HCT116 (cell line): ENCODE measurements around the gene CCDC91. TPM values are rescaled to one million over a fixed set of nuclear protein-coding genes. Genes with fewer than 3 reads are reported as not detected.

Experiments used
- ATAC-seq: fragments of 200-7000 bp; cut with Tn5 transposase; 2 replicates; pipeline ENCODE4 v1.9.1; 2020; ENCODE audit warnings: mild to moderate bottlenecking, moderate library complexity
- BruUV-seq: library from RNA; stranded (reverse); fragments of 400-500 nt; replicated peaks from 2 replicates; lab custom pipeline; 2021; lab: Mats Ljungman, UMichigan
- CTCF ChIA-PET: fragments of 300-600 bp; sonication (Branson Sonifier 250); formaldehyde crosslinking; loops from one replicate; lab custom pipeline; 2021; ENCODE audit warnings: antibody characterized with exemption; lab: Charles Lee
- POLR2A ChIA-PET: fragments of 300-600, 350-600 bp; sonication (Branson Sonifier 250); formaldehyde crosslinking; loops from one replicate; lab custom pipeline; 2021; ENCODE audit warnings: antibody characterized with exemption; lab: Charles Lee
- RAD21 ChIA-PET, 2 experiments: fragments of 300-600 bp; sonication (Branson Sonifier 250); formaldehyde crosslinking; loops; one replicate each; lab custom pipeline; 2023; ENCODE audit warnings: low total read pairs in 2 of 2; ENCODE audit not compliant: uncharacterized antibody in 2 of 2, unreplicated experiment in 2 of 2, low non-redundant PET in 1 of 2; lab: Charles Lee
- DNase-seq: peaks from one replicate; pipeline ENCODE4 v3.0.0-alpha.2; 2010; ENCODE audit warnings: low read depth, low spot score
- H2AFZ ChIP-seq: fragments of 200-600 bp; shearing (Covaris generic), sonication (generic); 2 replicates; pipeline ENCODE4 v1.6.1; 2017; ENCODE audit warnings: low read depth, mixed run types, mixed read lengths, antibody characterized with exemption, low read length; ENCODE audit not compliant: poor library complexity, severe bottlenecking
- H3K27ac ChIP-seq: 2 replicates; pipeline ENCODE4 v1.5.1; 2012; ENCODE audit warnings: low read depth, low read length
- H3K27me3 ChIP-seq: fragments of 200-600 bp; sonication (generic); 2 replicates; pipeline ENCODE4 v1.6.1; 2016; ENCODE audit warnings: mixed run types, low read length, mixed read lengths; ENCODE audit not compliant: insufficient read depth
- H3K36me3 ChIP-seq, 2 experiments: fragments of 200-500 bp in 1 of 2; fragments of 200-600 bp in 1 of 2; sonication (Bioruptor generic) in 1 of 2; sonication (generic) in 1 of 2; 2 replicates each; pipeline versions ENCODE4 v1.5.1 to v1.6.1; 2014 to 2016; ENCODE audit warnings: low read length in 2 of 2, inconsistent platforms in 1 of 2, mixed read lengths in 1 of 2, mixed run types in 1 of 2; ENCODE audit not compliant: insufficient read depth in 2 of 2, control insufficient read depth in 1 of 2
- H3K4me1 ChIP-seq, 2 experiments: fragments of 200-600 bp in 1 of 2; sonication (generic) in 1 of 2; 2 replicates each; pipeline versions ENCODE4 v1.5.1 to v1.6.1; 2012 to 2017; ENCODE audit warnings: low read length in 2 of 2, inconsistent platforms in 1 of 2, mild to moderate bottlenecking in 1 of 2, mixed read lengths in 1 of 2, mixed run types in 1 of 2, moderate library complexity in 1 of 2; ENCODE audit not compliant: insufficient read depth in 2 of 2, control insufficient read depth in 1 of 2
- H3K4me2 ChIP-seq: fragments of 200-600 bp; sonication (generic); 2 replicates; pipeline ENCODE4 v1.6.1; 2017; ENCODE audit warnings: mixed run types, low read length, mixed read lengths
- H3K4me3 ChIP-seq, 2 experiments: fragments of 200-600 bp in 1 of 2; sonication (generic) in 1 of 2; replicated peaks in 1 of 2; 2 replicates each; pipeline ENCODE4 v1.5.1; 2011 to 2016; ENCODE audit warnings: low read length in 2 of 2, control low read depth in 1 of 2, low read depth in 1 of 2, mild to moderate bottlenecking in 1 of 2, mixed read lengths in 1 of 2, mixed run types in 1 of 2
- H3K79me2 ChIP-seq: fragments of 200-600 bp; sonication (generic); 2 replicates; pipeline ENCODE4 v1.6.1; 2017; ENCODE audit warnings: mild to moderate bottlenecking, mixed run types, low read length, moderate library complexity, mixed read lengths; ENCODE audit not compliant: insufficient read depth
- H3K9ac ChIP-seq: fragments of 200-600 bp; sonication (generic); 2 replicates; pipeline ENCODE4 v1.6.1; 2016; ENCODE audit warnings: low read length, mixed read lengths
- H3K9me2 ChIP-seq: fragments of 200-600 bp; sonication (generic), shearing (Covaris generic); 2 replicates; pipeline ENCODE4 v1.6.1; 2017; ENCODE audit warnings: mixed run types, mild to moderate bottlenecking, moderate library complexity; ENCODE audit not compliant: insufficient read depth
- H3K9me3 ChIP-seq, 2 experiments: fragments of 200-500 bp in 1 of 2; fragments of 200-600 bp in 1 of 2; sonication (Bioruptor generic) in 1 of 2; sonication (generic) in 1 of 2; 2 replicates each; pipeline ENCODE4 v1.6.1; 2014 to 2017; ENCODE audit warnings: low read length in 2 of 2, mixed read lengths in 2 of 2, inconsistent platforms in 1 of 2, low read depth in 1 of 2, mild to moderate bottlenecking in 1 of 2, mixed run types in 1 of 2, moderate library complexity in 1 of 2; ENCODE audit not compliant: control insufficient read depth in 1 of 2, insufficient read depth in 1 of 2
- H4K20me1 ChIP-seq: fragments of 200-600 bp; sonication (generic), shearing (Covaris generic); 2 replicates; pipeline ENCODE4 v1.6.1; 2017; ENCODE audit warnings: mixed run types, mild to moderate bottlenecking, moderate library complexity; ENCODE audit not compliant: insufficient read depth
- CBX3 ChIP-seq: IDR thresholded peaks from 2 replicates; pipeline ENCODE4 v1.6.1; 2012; ENCODE audit warnings: low read depth
- CEBPB ChIP-seq: IDR thresholded peaks from 2 replicates; pipeline ENCODE4 v1.6.1; 2012; ENCODE audit warnings: low read depth
- CTCF ChIP-seq, 3 experiments: fragments of 200-600 bp in 1 of 3; sonication (generic) in 1 of 3; IDR thresholded peaks in 2 of 3; conservative IDR thresholded peaks in 1 of 3; 2 replicates each; pipeline ENCODE4 v1.5.1; 2012 to 2017; ENCODE audit warnings: low read depth in 2 of 3, low read length in 2 of 3, antibody characterized with exemption in 1 of 3, borderline replicate concordance in 1 of 3, control low read depth in 1 of 3, mild to moderate bottlenecking in 1 of 3, mixed read lengths in 1 of 3, mixed run types in 1 of 3, moderate library complexity in 1 of 3; ENCODE audit not compliant: insufficient read depth in 1 of 3
- ELF1 ChIP-seq: IDR thresholded peaks from 2 replicates; pipeline ENCODE4 v1.6.1; 2012; ENCODE audit warnings: low read depth, borderline replicate concordance
- EZH2phosphoT487 ChIP-seq: fragments of 200-600 bp; IDR thresholded peaks from 2 replicates; pipeline ENCODE4 v1.6.1; 2018; ENCODE audit warnings: antibody characterized with exemption, borderline replicate concordance
- FOSL1 ChIP-seq: IDR thresholded peaks from 2 replicates; pipeline ENCODE4 v1.6.1; 2012; ENCODE audit warnings: low read depth
- JUND ChIP-seq: IDR thresholded peaks from 2 replicates; pipeline ENCODE4 v1.6.1; 2012
- SIN3A ChIP-seq: IDR thresholded peaks from 2 replicates; pipeline ENCODE4 v1.6.1; 2012; ENCODE audit warnings: low read depth
- SP1 ChIP-seq: IDR thresholded peaks from 2 replicates; pipeline ENCODE4 v1.6.1; 2012; ENCODE audit warnings: low read depth
- SRF ChIP-seq: IDR thresholded peaks from 2 replicates; pipeline ENCODE4 v1.6.1; 2012; ENCODE audit warnings: low read depth
- ZFX ChIP-seq: fragments of 450-650 bp; IDR thresholded peaks from 2 replicates; pipeline ENCODE4 v1.6.1; 2017
- ZNF274 ChIP-seq: fragments of 200-500 bp; sonication (Bioruptor generic); IDR thresholded peaks from 2 replicates; pipeline ENCODE4 v1.6.1; 2014; ENCODE audit warnings: mild to moderate bottlenecking, low read depth, low read length, inconsistent platforms
- intact Hi-C: fragments of 100-400 bp; cut with micrococcal nuclease; formaldehyde crosslinking; loops from 2 replicates; pipeline ENCODE4 v1.10.0; 2022
- total RNA-seq: library from RNA; stranded (reverse); gene quantifications from one replicate; pipeline ENCODE4 v1.2.1, GENCODE V29; 2021; ENCODE audit not compliant: unreplicated experiment
- TF ChIP-seq, protein P1 (sequence below): IDR thresholded peaks from 2 replicates; pipeline ENCODE4 v1.6.1; 2011; ENCODE audit warnings: mild to moderate bottlenecking, low read length, moderate library complexity; ENCODE audit not compliant: insufficient replicate concordance; ENCODE audit errors: extremely low read depth

Gene CCDC91
- total RNA-seq, 1 experiment from 2014 or later: 18.1 TPM

DNA sequence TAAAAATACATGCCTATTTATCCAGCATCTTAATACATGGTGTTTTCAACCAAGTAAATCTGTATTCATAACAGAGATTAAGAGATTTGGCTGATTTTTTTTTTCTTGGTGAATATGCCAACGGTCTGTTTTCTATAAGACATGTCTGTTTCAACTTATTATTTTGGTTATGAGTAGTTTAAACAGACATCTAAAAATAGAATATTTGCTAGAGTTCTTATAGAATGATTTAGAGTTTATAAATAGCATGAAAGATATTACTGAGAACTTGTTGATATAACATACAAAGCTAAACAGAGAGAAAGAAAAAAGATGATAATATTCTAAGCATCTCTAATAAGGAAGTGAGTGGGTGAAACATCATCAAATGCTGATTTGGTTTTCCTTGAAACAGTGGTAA lies 199.9 kb downstream of the CCDC91 start (continued):
- no peak for TF ChIP-seq ZNF274

- Histone ChIP-seq H3K27me3 (no peaks in the 10 kb centered on the region), H3K27ac (no peak overlapping the region), H2AFZ (no peak overlapping the region), H3K4me1 (no peaks in the 10 kb centered on the region), H3K36me3 (no peaks in the 10 kb centered on the region), H3K4me2 (no peak overlapping the region), H3K9me3 (no peaks in the 10 kb centered on the region), H4K20me1 (no peaks in the 10 kb centered on the region), H3K4me3 (no peak overlapping the region), H3K9ac (no peak overlapping the region), H3K79me2 (no peaks in the 10 kb centered on the region), H3K9me2 (no peaks in the 10 kb centered on the region)
- CTCF ChIA-PET: no interaction called here
- TF ChIP-seq FOSL1: no peak
- no peak for TF ChIP-seq ELF1
- no peak for TF ChIP-seq CBX3
- no peak for TF ChIP-seq ZFX
- TF ChIP-seq SRF: no peak
- TF ChIP-seq SIN3A: no peak
- no TSS peak for BruUV-seq
- intact Hi-C loops: no loop called here
- POLR2A ChIA-PET: no interaction called here
- DNase-seq: no peak
- RAD21 ChIA-PET: no interaction called here
- no peak for ATAC-seq
These were observed 200.6 kb downstream of the CCDC91 start for GRCh38 chr12:28390761-28391385.

GRCh38 chr12:28409892-28410291 lies 219.6 kb downstream of the CCDC91 start:
- ChIA-PET CTCF (no interaction called here), RAD21 (no interaction called here), POLR2A (no interaction called here)
- Histone ChIP-seq H3K36me3 (no peaks in the 10 kb centered on the region), H2AFZ (no peak overlapping the region), H3K9ac (no peak overlapping the region), H3K4me3 (no peak overlapping the region), H3K9me3 (no peaks in the 10 kb centered on the region), H3K27me3 (no peaks in the 10 kb centered on the region), H3K27ac (no peak overlapping the region), H4K20me1 (no peaks in the 10 kb centered on the region), H3K9me2 (no peaks in the 10 kb centered on the region), H3K79me2 (no peaks in the 10 kb centered on the region), H3K4me1 (peaks cover 3 to 8% of the 10 kb centered on the region in 2 experiments; a peak in 2 of 4 replicates), H3K4me2 (no peak overlapping the region)
- no TSS peak for BruUV-seq
- DNase-seq (no peak), ATAC-seq (no peak)
- intact Hi-C loops: no loop called here
- TF ChIP-seq JUND (no peak), EZH2phosphoT487 (no peak), ELF1 (no peak), FOSL1 (no peak), SIN3A (no peak), CEBPB (no peak), SP1 (no peak), CTCF (IDR thresholded peaks at IDR 0.05 in 2 of 3, conservative IDR thresholded peaks at IDR 0.05 in 1 of 3; ENCODE audit: borderline replicate concordance in 1 of 3, insufficient read depth in 1 of 3, low read depth in 2 of 3, low read length in 2 of 3) (no peak)
- TF ChIP-seq, protein P1, sequence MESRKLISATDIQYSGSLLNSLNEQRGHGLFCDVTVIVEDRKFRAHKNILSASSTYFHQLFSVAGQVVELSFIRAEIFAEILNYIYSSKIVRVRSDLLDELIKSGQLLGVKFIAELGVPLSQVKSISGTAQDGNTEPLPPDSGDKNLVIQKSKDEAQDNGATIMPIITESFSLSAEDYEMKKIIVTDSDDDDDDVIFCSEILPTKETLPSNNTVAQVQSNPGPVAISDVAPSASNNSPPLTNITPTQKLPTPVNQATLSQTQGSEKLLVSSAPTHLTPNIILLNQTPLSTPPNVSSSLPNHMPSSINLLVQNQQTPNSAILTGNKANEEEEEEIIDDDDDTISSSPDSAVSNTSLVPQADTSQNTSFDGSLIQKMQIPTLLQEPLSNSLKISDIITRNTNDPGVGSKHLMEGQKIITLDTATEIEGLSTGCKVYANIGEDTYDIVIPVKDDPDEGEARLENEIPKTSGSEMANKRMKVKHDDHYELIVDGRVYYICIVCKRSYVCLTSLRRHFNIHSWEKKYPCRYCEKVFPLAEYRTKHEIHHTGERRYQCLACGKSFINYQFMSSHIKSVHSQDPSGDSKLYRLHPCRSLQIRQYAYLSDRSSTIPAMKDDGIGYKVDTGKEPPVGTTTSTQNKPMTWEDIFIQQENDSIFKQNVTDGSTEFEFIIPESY: no peak
